ENCODE measurements around the gene NMS. TPM values are rescaled to one million over a fixed set of nuclear protein-coding genes. Genes with fewer than 3 reads are reported as not detected.

The NMS gene
- polyA plus RNA-seq, 1 donor from 2014 or later, result not detected

DNA sequence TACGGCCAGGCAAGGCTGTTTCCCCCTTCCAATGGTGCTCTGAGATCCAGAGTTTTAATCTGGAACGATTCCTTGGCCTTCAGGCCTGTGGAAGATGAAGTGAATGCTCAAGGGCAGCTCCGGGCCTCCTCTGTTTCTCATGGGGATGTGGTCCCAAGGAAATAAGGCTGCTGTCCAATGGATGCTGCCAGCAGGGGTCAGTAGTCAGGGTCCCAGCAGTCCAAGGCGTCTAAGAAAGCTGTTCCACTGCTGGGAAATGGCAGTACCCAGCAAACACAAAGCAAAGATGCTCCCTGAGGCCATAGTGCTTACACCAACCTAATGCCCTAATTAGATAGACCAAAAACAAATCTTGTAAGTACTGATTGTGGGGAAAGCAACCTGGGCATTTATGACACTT lies 12.5 kb downstream of the NMS start:
- H4K20me1 ChIP-seq (ENCODE audit: insufficient read depth), result no peaks in the 10 kb centered on the region
- H3K9me2 ChIP-seq (ENCODE audit: insufficient read depth, low read length), result no peaks in the 10 kb centered on the region
- no peaks in the 10 kb centered on the region for H3K27me3 ChIP-seq (ENCODE audit: insufficient read depth, low read depth, low read length)
- no peak overlapping the region for H3K9ac ChIP-seq (ENCODE audit: low read length)
- no peaks in the 10 kb centered on the region for H3F3A ChIP-seq (ENCODE audit: insufficient read depth, low read length, poor library complexity, severe bottlenecking)
- no peak overlapping the region for H3K4me2 ChIP-seq (ENCODE audit: low read length)
- TF ChIP-seq EZH2 (IDR thresholded peaks at IDR 0.05; ENCODE audit: borderline replicate concordance, insufficient read depth, low read length, poor library complexity, severe bottlenecking) (no peak), RAD21 (conservative IDR thresholded peaks at IDR 0.05) (no peak), MXI1 (conservative IDR thresholded peaks at IDR 0.05; ENCODE audit: poor library complexity, severe bottlenecking) (no peak), EP300 (conservative IDR thresholded peaks at IDR 0.05; ENCODE audit: poor library complexity, severe bottlenecking) (no peak), POLR2AphosphoS5 (IDR thresholded peaks at IDR 0.05) (no peak), SMC3 (conservative IDR thresholded peaks at IDR 0.05; ENCODE audit: poor library complexity) (no peak), TAF1 (IDR thresholded peaks at IDR 0.05; ENCODE audit: low read depth) (no peak)
- TF ChIP-seq, protein P1, sequence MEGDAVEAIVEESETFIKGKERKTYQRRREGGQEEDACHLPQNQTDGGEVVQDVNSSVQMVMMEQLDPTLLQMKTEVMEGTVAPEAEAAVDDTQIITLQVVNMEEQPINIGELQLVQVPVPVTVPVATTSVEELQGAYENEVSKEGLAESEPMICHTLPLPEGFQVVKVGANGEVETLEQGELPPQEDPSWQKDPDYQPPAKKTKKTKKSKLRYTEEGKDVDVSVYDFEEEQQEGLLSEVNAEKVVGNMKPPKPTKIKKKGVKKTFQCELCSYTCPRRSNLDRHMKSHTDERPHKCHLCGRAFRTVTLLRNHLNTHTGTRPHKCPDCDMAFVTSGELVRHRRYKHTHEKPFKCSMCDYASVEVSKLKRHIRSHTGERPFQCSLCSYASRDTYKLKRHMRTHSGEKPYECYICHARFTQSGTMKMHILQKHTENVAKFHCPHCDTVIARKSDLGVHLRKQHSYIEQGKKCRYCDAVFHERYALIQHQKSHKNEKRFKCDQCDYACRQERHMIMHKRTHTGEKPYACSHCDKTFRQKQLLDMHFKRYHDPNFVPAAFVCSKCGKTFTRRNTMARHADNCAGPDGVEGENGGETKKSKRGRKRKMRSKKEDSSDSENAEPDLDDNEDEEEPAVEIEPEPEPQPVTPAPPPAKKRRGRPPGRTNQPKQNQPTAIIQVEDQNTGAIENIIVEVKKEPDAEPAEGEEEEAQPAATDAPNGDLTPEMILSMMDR (IDR thresholded peaks at IDR 0.05; ENCODE audit: poor library complexity, severe bottlenecking), result no peak
- TF ChIP-seq, protein P2, sequence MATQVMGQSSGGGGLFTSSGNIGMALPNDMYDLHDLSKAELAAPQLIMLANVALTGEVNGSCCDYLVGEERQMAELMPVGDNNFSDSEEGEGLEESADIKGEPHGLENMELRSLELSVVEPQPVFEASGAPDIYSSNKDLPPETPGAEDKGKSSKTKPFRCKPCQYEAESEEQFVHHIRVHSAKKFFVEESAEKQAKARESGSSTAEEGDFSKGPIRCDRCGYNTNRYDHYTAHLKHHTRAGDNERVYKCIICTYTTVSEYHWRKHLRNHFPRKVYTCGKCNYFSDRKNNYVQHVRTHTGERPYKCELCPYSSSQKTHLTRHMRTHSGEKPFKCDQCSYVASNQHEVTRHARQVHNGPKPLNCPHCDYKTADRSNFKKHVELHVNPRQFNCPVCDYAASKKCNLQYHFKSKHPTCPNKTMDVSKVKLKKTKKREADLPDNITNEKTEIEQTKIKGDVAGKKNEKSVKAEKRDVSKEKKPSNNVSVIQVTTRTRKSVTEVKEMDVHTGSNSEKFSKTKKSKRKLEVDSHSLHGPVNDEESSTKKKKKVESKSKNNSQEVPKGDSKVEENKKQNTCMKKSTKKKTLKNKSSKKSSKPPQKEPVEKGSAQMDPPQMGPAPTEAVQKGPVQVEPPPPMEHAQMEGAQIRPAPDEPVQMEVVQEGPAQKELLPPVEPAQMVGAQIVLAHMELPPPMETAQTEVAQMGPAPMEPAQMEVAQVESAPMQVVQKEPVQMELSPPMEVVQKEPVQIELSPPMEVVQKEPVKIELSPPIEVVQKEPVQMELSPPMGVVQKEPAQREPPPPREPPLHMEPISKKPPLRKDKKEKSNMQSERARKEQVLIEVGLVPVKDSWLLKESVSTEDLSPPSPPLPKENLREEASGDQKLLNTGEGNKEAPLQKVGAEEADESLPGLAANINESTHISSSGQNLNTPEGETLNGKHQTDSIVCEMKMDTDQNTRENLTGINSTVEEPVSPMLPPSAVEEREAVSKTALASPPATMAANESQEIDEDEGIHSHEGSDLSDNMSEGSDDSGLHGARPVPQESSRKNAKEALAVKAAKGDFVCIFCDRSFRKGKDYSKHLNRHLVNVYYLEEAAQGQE (IDR thresholded peaks at IDR 0.05; ENCODE audit: borderline replicate concordance), result no peak
- no peaks in the 10 kb centered on the region for H3K36me3 ChIP-seq (ENCODE audit: insufficient read depth, low read length)
- H3K4me3 ChIP-seq (ENCODE audit: low read length), result no peak overlapping the region
- H2AFZ ChIP-seq (ENCODE audit: low read depth, low read length), result no peak overlapping the region
- no peaks in the 10 kb centered on the region for H3K9me3 ChIP-seq (ENCODE audit: low read length)
- H3K79me2 ChIP-seq (replicated peaks; ENCODE audit: insufficient read depth, low read length), result no peaks in the 10 kb centered on the region
- H3K27ac ChIP-seq (ENCODE audit: low read length), result no peak overlapping the region

DNA sequence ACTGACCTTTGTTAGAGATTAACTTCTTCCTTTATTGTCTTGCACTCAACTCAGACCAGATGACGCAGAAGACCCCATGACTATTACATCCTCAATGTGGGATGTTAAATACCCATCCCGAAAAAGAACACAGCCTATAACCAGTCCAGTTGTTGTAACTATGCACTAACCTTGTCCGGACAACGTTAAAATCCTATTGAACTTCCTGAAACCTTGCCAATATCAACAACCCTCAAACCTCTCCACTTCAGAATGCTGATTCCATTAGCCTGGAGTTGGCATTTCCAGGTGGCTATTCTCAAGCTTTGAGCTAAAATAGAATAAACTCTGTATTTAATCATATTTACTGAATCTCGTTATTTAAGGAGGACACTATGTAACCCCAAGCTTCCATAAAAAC lies 13.6 kb downstream of the NMS start:
- TF ChIP-seq EP300 (conservative IDR thresholded peaks at IDR 0.05; ENCODE audit: poor library complexity, severe bottlenecking) (no peak), TAF1 (IDR thresholded peaks at IDR 0.05; ENCODE audit: low read depth) (no peak), POLR2AphosphoS5 (IDR thresholded peaks at IDR 0.05) (no peak), EZH2 (IDR thresholded peaks at IDR 0.05; ENCODE audit: borderline replicate concordance, insufficient read depth, low read length, poor library complexity, severe bottlenecking) (no peak), RAD21 (conservative IDR thresholded peaks at IDR 0.05) (no peak), SMC3 (conservative IDR thresholded peaks at IDR 0.05; ENCODE audit: poor library complexity) (no peak), MXI1 (conservative IDR thresholded peaks at IDR 0.05; ENCODE audit: poor library complexity, severe bottlenecking) (no peak)
- TF ChIP-seq, protein P1 (IDR thresholded peaks at IDR 0.05; ENCODE audit: poor library complexity, severe bottlenecking), result no peak
- TF ChIP-seq, protein P2 (IDR thresholded peaks at IDR 0.05; ENCODE audit: borderline replicate concordance), result no peak
- H3K36me3 ChIP-seq (ENCODE audit: insufficient read depth, low read length), result no peaks in the 10 kb centered on the region
- H3K9ac ChIP-seq (ENCODE audit: low read length), result no peak overlapping the region
- H3F3A ChIP-seq (ENCODE audit: insufficient read depth, low read length, poor library complexity, severe bottlenecking), result no peaks in the 10 kb centered on the region
- no peak overlapping the region for H2AFZ ChIP-seq (ENCODE audit: low read depth, low read length)
- no peaks in the 10 kb centered on the region for H3K9me3 ChIP-seq (ENCODE audit: low read length)
- no peaks in the 10 kb centered on the region for H4K20me1 ChIP-seq (ENCODE audit: insufficient read depth)
- no peak overlapping the region for H3K4me3 ChIP-seq (ENCODE audit: low read length)
- H3K9me2 ChIP-seq (ENCODE audit: insufficient read depth, low read length), result no peaks in the 10 kb centered on the region
- no peaks in the 10 kb centered on the region for H3K79me2 ChIP-seq (replicated peaks; ENCODE audit: insufficient read depth, low read length)
- no peak overlapping the region for H3K27ac ChIP-seq (ENCODE audit: low read length)
- H3K4me2 ChIP-seq (ENCODE audit: low read length), result no peak overlapping the region
- no peaks in the 10 kb centered on the region for H3K27me3 ChIP-seq (ENCODE audit: insufficient read depth, low read depth, low read length)
